ENCODE data around the gene KIF25.

GRCh38 chr6:168037856-168038255 is 40.4 kb downstream of the KIF25 start:
- TF ChIP-seq MYC (IDR thresholded peaks at IDR 0.05; ENCODE audit: borderline replicate concordance, low read length) = no peak
- TF ChIP-seq CTCF (IDR thresholded peaks at IDR 0.05) = no peak
- no peak for TF ChIP-seq POLR2A (IDR thresholded peaks at IDR 0.05; ENCODE audit: low read length)
- no peak for TF ChIP-seq JUN (IDR thresholded peaks at IDR 0.05)
- no peak for TF ChIP-seq MAZ (IDR thresholded peaks at IDR 0.05; ENCODE audit: borderline replicate concordance, low read depth, low read length)
- TF ChIP-seq HOXA7 (CRISPR knock-in tag; IDR thresholded peaks at IDR 0.05) = no peak
- no peak for TF ChIP-seq ATOH8 (CRISPR knock-in tag; IDR thresholded peaks at IDR 0.05; ENCODE audit: low read depth)
- TF ChIP-seq RFX5 (IDR thresholded peaks at IDR 0.05) = no peak
- no peak for TF ChIP-seq GATA3 (IDR thresholded peaks at IDR 0.05; ENCODE audit: borderline replicate concordance)
- TF ChIP-seq RCOR1 (IDR thresholded peaks at IDR 0.05; ENCODE audit: low read depth, low read length) = no peak
- TF ChIP-seq KDM5A (IDR thresholded peaks at IDR 0.05) = no peak
- no peak for TF ChIP-seq BCL3 (IDR thresholded peaks at IDR 0.05)

Data from A549 (cell line).